Heart left ventricle (tissue), 16 donors: ENCODE results near the gene SLC12A8. TPM values are rescaled to one million over a fixed set of nuclear protein-coding genes. Genes with fewer than 3 reads are reported as not detected.
A peak's percentile ranks its signal among the peaks of the same experiment; 100 is the strongest.
"Not testable (repeated sequence)": the region's sequence is repeated elsewhere in the genome, so short reads cannot be mapped to it uniquely, and the experiment has no call there.

Source experiments
- ATAC-seq, 4 donors: fragments of 200-7000 bp; cut with Tn5 transposase; one replicate each; pipeline ENCODE4 v1.9.1; 2020 to 2022; ENCODE audit warnings: moderate library complexity in 4 of 4, mild to moderate bottlenecking in 3 of 4, moderate number of reproducible peaks in 1 of 4
- DNase-seq, 5 donors: peaks; one replicate each; pipeline ENCODE4 v3.0.0-alpha.2; 2020
- H3K27ac ChIP-seq, 12 donors: fragments of 200-600 bp; sonication (generic) in 4 of 12; one replicate each; pipeline versions ENCODE4 v1.5.0 to v1.8.0; 2016 to 2022; ENCODE audit warnings: mild to moderate bottlenecking in 2 of 12
- H3K27me3 ChIP-seq, 9 donors: fragments of 200-600 bp; sonication (generic) in 2 of 9; one replicate each; pipeline versions ENCODE4 v1.5.1 to v1.8.0; 2016 to 2022; ENCODE audit warnings: mild to moderate bottlenecking in 3 of 9
- H3K36me3 ChIP-seq, 9 donors: fragments of 200-600 bp; sonication (generic) in 2 of 9; one replicate each; pipeline versions ENCODE4 v1.5.0 to v1.8.0; 2018 to 2022; ENCODE audit warnings: mild to moderate bottlenecking in 2 of 9
- H3K4me1 ChIP-seq, 12 donors: fragments of 200-600 bp; sonication (generic) in 4 of 12; one replicate each; pipeline versions ENCODE4 v1.5.0 to v1.8.0; 2016 to 2022; ENCODE audit warnings: mild to moderate bottlenecking in 3 of 12
- H3K4me3 ChIP-seq, 12 donors: fragments of 200-600 bp; sonication (generic) in 4 of 12; one replicate each; pipeline versions ENCODE4 v1.5.0 to v1.8.0; 2017 to 2022; ENCODE audit warnings: mild to moderate bottlenecking in 9 of 12, moderate library complexity in 4 of 12
- H3K9me3 ChIP-seq, 12 donors: fragments of 200-600 bp; sonication (generic) in 4 of 12; one replicate each; pipeline versions ENCODE4 v1.5.0 to v1.8.0; 2016 to 2022; ENCODE audit warnings: mild to moderate bottlenecking in 1 of 12
- POLR2A ChIP-seq, 2 donors: fragments of 450-650 bp; IDR thresholded peaks; one replicate each; pipeline ENCODE4 v1.6.1; 2017; ENCODE audit warnings: antibody characterized with exemption in 2 of 2, mild to moderate bottlenecking in 2 of 2, moderate library complexity in 2 of 2
- WGBS, 4 donors: extraction: QIAGEN DNeasy Blood & Tissue Kit in 2 of 4; methylation state at CpG; one replicate each; pipeline versions ENCODE4 v1.1.5 to v1.1.7; 2013 to 2018; 5-methylcytosine and 5-hydroxymethylcytosine counted together
- intact Hi-C, 10 donors: fragments of 100-400 bp; cut with DNase I; formaldehyde crosslinking; loops; one replicate each; pipeline versions ENCODE4 v1.11.1 to v1.14.2; 2022
- polyA plus RNA-seq, 2 donors: library from polyadenylated mRNA; stranded (reverse); fragments of 200-250 nt; gene quantifications; one replicate each; pipeline ENCODE4 v1.2.3, GENCODE V29; 2013
- total RNA-seq, 9 donors: library from RNA; depleted of rRNA in 2 of 9; stranded (reverse); fragments of >200 nt in 2 of 9; fragmentation: NEBNext Ultra II Directional in 3 of 9; extraction: Animal tissue kit (Norgen Biotek cat#: 25700) in 3 of 9; gene quantifications; one replicate each; pipeline versions ENCODE4 v1.1.0 to v1.2.4, GENCODE V29; 2016 to 2023
- TF ChIP-seq, protein P1 (sequence below), 12 donors: fragments of 200-600 bp; sonication (generic) in 4 of 12; IDR thresholded peaks; one replicate each; pipeline versions ENCODE4 v1.5.0 to v1.8.0; 2018 to 2022; ENCODE audit warnings: antibody characterized with exemption in 12 of 12, mild to moderate bottlenecking in 5 of 12
- donor health status: ischemic (EF 13 %, LVEDD 7.1; RV severe dilation, severe dysfunction).
- donor health status: healthy with polysubstance abuse.
- donor health status: DM: no; HTN: yes; CAD: no.
- donor health status: DM: no; HTN: no; CAD: no.
- donor health status: ischemic (EF 25% LVEDD 6.9; RV normal size, moderate dysfunction).
- donor health status: ischemic (EF 25% LVEDD 5.7; RV mildly dilated, moderate dysfunction).
- donor health status: healthy.
- donor health status: DM: yes; HTN: yes; CAD: no.
- donor health status: ischemic (EF 35%, LVEDD 5.7; RV mildly dilated, moderate dysfunction).
- donor health status: nonischemic (EF 11% LVEDD 7.7; RV severe dilation, severe dysfunction).
- donor health status: DM: yes; HTN: yes; CAD: no.
- donor health status: PGD.
- donor health status: ischemic (EF 29% LVEDD 5.4; RV normal size, mild dysfunction).
- donor health status: nonischemic (EF 23%, LVEDD 6.1; RV moderate dilation, normal function).

The SLC12A8 gene
- total and polyA plus RNA-seq, 11 donors = 0.09 to 1.9 (median 0.68) TPM; not detected in 3

DNA sequence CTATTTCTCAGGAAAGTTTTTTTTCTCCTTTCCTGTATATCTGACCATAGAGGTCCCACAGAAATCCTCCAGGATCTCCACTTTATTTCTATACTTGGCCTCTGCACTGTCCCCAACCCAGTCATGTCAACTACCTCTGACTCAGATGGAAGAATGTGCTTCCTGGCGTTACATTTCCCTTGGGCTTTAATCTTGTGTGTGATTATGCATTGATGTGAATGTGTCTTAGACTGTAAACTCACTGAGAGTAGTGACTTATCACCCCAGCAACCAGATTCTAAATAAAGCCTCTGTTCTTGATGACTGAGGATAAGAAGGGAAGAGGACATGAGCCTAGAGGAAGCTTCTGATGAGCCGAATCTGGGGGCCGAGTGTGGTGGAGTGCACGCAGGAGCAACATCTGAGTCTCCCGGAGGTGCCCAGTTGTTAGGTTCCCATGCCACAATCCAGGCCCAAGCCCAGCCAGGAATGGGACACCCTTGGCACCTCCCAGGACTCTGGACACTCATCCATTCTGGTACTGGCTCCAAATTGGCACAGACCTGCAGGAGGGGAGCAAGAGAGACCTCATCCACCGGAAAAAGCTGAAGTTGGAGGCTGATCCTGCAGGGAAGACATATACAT lies 124.7 kb downstream of the SLC12A8 start:
- intact Hi-C loops = no loop called here
- Histone ChIP-seq H3K27ac (no peak overlapping the region), H3K4me1 (peaks cover 0 to 7% (median 0%) of the 10 kb centered on the region in 12 donors), H3K9me3 (peaks cover 0 to 12% (median 2%) of the 10 kb centered on the region in 12 donors), H3K36me3 (no peaks in the 10 kb centered on the region), H3K4me3 (no peak overlapping the region), H3K27me3 (no peaks in the 10 kb centered on the region)
- 52 to 70% (median 65%) methylated on average over 6 of the region's 6 CpGs for WGBS, 4 donors
- peak in 3 of 4 donors; percentile 15 to 50 (median 45) for ATAC-seq
- no peak for DNase-seq
- TF ChIP-seq, protein P1, sequence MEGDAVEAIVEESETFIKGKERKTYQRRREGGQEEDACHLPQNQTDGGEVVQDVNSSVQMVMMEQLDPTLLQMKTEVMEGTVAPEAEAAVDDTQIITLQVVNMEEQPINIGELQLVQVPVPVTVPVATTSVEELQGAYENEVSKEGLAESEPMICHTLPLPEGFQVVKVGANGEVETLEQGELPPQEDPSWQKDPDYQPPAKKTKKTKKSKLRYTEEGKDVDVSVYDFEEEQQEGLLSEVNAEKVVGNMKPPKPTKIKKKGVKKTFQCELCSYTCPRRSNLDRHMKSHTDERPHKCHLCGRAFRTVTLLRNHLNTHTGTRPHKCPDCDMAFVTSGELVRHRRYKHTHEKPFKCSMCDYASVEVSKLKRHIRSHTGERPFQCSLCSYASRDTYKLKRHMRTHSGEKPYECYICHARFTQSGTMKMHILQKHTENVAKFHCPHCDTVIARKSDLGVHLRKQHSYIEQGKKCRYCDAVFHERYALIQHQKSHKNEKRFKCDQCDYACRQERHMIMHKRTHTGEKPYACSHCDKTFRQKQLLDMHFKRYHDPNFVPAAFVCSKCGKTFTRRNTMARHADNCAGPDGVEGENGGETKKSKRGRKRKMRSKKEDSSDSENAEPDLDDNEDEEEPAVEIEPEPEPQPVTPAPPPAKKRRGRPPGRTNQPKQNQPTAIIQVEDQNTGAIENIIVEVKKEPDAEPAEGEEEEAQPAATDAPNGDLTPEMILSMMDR (IDR thresholded peaks at IDR 0.05) = no peak

DNA sequence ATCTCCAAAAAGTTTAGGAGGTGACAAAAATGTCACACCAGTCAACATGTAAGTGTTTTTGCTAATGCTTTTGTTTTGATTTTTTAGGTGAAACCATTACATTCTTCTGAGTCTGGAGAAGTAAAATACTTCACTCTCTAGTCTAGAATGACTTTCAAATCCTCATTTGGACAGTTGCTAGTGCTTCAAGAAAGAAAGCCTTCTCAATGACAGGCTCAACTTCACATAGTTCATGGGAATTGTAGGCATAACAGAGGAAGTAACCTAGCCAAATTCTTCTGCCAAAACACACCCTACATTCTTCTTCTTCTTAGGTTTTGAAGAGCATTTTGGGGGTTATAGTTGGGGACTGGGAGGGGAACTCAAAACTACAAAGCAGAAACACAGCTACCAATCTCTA lies 127.4 kb downstream of the SLC12A8 start:
- H3K4me3 ChIP-seq = no peak overlapping the region
- H3K27ac ChIP-seq = no peak overlapping the region
- DNase-seq (no peak), ATAC-seq (no peak)
- H3K4me1 ChIP-seq = peaks cover 0 to 7% (median 0%) of the 10 kb centered on the region in 12 donors
- TF ChIP-seq, protein P1 (IDR thresholded peaks at IDR 0.05) = no peak
- TF ChIP-seq POLR2A (IDR thresholded peaks at IDR 0.05) = no peak
- intact Hi-C loops = no loop called here
- H3K9me3 ChIP-seq = peaks cover 0 to 3% (median 0%) of the 10 kb centered on the region in 12 donors
- H3K27me3 ChIP-seq = no peaks in the 10 kb centered on the region
- no peaks in the 10 kb centered on the region for H3K36me3 ChIP-seq

DNA sequence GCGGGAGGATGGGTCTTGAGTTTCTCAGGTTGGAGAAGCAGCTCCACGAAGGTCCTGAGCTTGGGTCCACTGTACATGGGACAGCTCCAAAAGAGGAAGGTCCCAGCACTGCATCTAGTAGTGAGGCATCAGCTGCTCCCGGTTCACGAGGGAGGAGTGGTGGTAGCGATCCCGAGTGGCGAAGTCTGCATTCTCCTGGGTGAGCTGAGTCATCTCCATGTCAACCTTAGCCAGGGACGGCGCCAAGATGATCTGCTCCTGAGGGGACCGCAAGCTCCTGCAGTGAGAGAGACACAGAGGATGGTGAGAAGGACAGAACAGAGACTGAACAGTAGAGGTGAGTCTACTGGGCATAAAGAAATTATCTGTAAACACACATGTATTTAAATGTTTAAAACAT lies 128.8 kb downstream of the SLC12A8 start:
- Histone ChIP-seq H3K27ac (no peak overlapping the region), H3K9me3 (no peaks in the 10 kb centered on the region), H3K4me1 (peaks cover 0 to 13% (median 0%) of the 10 kb centered on the region in 12 donors), H3K36me3 (no peaks in the 10 kb centered on the region), H3K4me3 (no peak overlapping the region), H3K27me3 (no peaks in the 10 kb centered on the region)
- WGBS, 4 donors = 78 to 87% (median 85%) methylated on average over 10 of the region's 10 CpGs
- DNase-seq (no peak), ATAC-seq (no peak)
- intact Hi-C loops = no loop called here
- no peak for TF ChIP-seq POLR2A (IDR thresholded peaks at IDR 0.05)
- TF ChIP-seq, protein P1 (IDR thresholded peaks at IDR 0.05) = no peak

- H3K27me3 ChIP-seq, H3K4me1 ChIP-seq, intact Hi-C loops, H3K27ac ChIP-seq, H3K36me3 ChIP-seq, ATAC-seq, H3K4me3 ChIP-seq, H3K9me3 ChIP-seq, DNase-seq: not testable (repeated sequence)
- WGBS, 4 donors = 78 to 88% (median 81%) methylated on average over 4 of the region's 4 CpGs
Observed at GRCh38 chr3:125082339-125082738, 130.2 kb downstream of the SLC12A8 start.

- Histone ChIP-seq H3K4me1 (peaks cover 0 to 6% (median 0%) of the 10 kb centered on the region in 12 donors), H3K27ac (no peak overlapping the region), H3K36me3 (no peaks in the 10 kb centered on the region), H3K4me3 (no peak overlapping the region), H3K9me3 (no peaks in the 10 kb centered on the region), H3K27me3 (no peaks in the 10 kb centered on the region)
- DNase-seq = no peak
- ATAC-seq = no peak
- no peak for TF ChIP-seq POLR2A (IDR thresholded peaks at IDR 0.05)
- TF ChIP-seq, protein P1 (IDR thresholded peaks at IDR 0.05) = no peak
- intact Hi-C loops = no loop called here
- 97 to 100% (median 100%) methylated on average over 1 of the region's 1 CpG for WGBS, 4 donors
Observed at GRCh38 chr3:125080077-125080476, 132.5 kb downstream of the SLC12A8 start.
